GM18520 (cell line): ENCODE measurements around the gene COPE.
"Not testable (repeated sequence)": the region's sequence is repeated elsewhere in the genome, so short reads cannot be mapped to it uniquely, and the experiment has no call there.

Experiments
- ATAC-seq: cut with Tn5 transposase; IDR thresholded peaks from one replicate; pipeline ENCODE4 v1.9.1; 2021; ENCODE audit not compliant: unreplicated experiment

Gene COPE

DNA sequence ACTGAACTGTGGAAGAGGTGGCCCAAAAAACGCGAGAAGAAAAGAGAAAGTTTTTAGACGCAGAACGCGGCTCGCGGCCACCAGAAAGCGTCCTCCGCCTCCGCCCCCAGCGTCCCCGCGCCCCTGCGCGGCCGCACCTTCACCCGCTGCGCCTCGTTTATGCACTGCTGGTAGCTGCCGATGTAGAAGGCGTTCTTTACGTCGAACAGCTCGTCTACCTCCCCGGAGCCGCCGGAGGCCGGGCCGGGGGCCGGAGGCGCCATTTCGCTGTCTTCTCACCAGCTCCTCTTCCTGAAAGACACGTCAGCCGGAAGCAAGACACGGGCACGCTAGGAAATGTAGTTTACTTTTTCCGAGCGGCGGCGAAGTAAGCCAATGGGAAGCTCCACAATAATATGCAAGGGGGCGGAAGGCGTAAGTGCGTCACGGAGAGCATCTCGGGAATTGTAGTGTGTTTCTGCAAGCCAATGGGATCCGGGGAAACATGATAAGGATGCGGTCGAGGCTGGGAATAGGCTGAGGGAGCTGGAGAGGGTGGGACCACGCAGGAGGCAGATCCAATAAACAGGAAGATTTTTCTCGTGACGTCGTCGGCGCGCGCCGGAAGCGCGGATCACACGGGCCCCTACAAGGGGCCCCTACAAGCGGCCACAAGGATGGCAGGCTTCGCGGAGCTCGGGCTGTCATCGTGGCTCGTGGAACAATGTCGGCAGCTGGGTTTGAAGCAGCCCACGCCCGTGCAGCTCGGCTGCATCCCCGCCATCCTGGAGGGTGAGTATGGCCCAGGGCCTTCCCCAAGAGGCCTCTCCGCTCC, at the start of gene COPE, which contains the start of gene DDX49:
COPE (minus strand) TSS at position 302 of the 814 bp plus-strand sequence; CDS start at position 263, 39 bp downstream.
DDX49 (plus strand) TSS at position 630 of the 814 bp plus-strand sequence; CDS start at position 657, 27 bp downstream.
- ATAC-seq = peak; percentile 89

DNA sequence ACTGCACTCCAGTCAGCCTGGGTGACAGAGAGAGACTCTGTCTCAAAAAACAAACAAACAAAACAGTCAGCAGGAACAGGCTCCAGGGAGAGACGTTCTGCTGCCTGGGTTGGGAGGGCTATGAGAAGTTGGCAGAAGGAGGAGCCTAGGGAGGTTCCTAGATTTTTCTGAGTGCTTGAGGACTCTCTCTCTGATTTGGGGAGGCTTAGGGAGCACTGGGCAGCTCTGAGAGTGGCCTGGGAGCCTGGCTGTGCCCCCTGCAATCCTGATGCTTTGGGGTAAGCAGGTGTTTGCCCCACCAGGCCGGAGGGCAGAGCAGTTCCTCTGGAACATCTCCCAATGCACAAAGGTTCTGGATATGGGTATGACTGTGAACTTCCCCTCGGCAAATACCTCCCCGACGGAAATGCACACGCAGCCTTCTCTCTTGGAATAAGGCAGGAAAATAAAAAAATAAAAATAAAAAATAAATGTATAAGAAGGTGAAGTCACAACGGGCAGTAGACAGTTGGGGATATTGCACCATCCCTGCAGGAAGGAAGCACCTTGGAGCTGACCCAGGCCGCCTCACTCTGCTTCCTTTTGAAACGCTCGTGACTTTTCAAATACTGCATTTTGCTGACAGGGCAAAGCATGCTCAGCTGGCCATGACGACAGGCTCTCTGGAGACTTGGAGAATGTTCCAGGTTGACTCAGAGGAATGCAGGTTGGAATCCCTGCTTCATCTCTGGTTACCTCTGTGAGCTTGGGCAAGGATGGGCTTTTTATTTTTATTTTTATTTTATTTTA, 48.4 kb upstream of the COPE start:
- ATAC-seq = no peak

GRCh38 chr19:18966307-18966706, 47.1 kb upstream of the COPE start:
- ATAC-seq = no peak

DNA sequence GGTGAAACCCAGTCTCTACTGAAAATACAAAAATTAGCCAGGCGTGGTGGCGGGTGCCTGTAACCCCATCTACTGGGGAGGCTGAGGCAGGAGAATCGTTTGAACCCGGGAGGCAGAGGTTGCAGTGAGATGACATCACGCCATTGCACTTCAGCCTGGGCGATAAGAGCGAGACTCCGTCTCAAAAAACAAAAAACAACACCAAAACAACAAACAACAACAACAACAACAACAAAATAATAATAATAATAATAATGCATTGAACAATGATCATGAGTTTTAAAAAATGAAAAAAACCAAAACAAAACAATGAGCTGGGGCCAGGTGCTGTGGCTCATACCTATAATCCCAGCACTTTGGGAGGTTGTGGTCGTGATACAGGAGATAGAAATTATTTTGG, 44.9 kb upstream of the COPE start:
- no peak for ATAC-seq

GRCh38 chr19:18961767-18962620, 42.8 kb upstream of the COPE start:
- no peak for ATAC-seq

DNA sequence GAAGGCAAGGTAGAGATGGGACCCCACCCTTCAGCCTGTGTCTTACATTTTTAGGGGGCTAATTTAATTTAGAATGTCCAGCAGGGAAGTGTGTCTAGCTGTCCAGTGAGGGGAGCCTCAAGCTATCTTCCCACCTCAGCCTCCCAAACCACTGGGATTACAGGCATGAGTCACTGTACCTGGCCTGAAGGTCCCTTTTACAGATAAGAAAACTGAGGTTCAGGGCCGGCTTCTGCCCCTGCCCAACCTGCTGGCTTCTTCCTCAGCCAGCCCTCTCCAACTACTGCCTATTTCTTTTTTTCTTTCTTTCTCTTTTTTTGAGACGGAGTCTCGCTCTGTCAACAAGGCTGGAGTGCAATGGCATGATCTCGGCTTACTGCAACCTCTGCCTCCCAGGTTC, 41.2 kb upstream of the COPE start:
- no peak for ATAC-seq

- ATAC-seq = no peak
Measured at GRCh38 chr19:18955042-18955441, 35.9 kb upstream of the COPE start.

DNA sequence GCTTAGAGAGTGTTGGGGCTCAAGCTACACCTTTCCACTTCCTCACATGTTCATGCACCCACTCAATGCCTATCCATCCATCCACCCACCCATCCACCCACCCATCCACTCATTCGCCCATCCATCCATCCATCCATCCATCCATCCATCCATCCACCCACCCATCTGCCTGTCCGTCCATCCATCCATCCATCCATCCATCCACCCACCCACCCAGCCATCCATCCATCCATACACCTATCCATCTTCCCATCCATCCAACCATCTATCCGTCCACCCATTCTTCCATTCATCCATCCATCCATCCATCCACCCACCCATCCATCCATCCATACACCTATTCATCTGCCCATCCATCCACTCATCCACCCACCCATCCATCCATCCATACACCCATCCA, 34.9 kb upstream of the COPE start:
- ATAC-seq = no peak

- not testable (repeated sequence) for ATAC-seq
Measured at GRCh38 chr19:18952364-18953003, 33.3 kb upstream of the COPE start.

- no peak for ATAC-seq
Measured at GRCh38 chr19:18951721-18952281, 32.6 kb upstream of the COPE start.

DNA sequence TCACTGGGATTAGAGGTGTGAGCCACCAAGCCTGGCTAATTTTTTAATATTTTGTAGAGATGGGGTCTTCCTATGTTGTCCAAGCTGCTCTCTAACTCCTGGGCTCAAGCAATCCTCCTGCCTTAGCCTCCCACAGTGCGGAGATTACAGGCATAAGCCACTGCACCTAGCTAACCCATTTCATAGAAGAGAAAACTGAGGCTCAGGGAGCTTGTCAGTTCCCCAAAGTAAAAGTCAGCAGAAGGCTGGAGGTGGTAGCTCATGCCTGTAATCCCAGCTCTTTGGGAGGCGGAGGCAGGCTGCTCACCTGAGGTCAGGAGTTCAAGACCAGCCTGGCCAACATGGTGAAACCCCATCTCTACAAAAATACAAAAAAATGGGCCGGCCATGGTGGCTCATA, 30.7 kb upstream of the COPE start:
- no peak for ATAC-seq

DNA sequence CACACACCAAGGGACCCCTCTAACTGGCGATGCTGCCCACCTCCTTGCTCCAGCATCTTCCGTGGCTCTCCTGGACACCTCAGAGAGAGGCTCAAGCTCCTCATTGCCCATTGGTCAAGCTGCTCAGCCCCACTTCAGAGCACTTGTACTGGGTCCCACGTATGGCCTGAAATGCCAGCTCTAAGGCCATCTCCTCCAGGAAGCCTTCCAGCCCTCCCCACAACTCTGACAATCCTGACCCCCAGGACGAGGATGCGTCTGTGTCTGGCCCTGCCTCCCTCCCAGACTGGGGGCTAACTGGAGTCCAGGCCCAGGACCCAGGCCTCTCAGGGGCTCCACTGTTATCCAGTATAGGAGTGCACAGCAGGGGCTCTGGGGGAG, 29.8 kb upstream of the COPE start:
- no peak for ATAC-seq

GRCh38 chr19:18948075-18948975, 29.1 kb upstream of the COPE start:
- no peak for ATAC-seq

DNA sequence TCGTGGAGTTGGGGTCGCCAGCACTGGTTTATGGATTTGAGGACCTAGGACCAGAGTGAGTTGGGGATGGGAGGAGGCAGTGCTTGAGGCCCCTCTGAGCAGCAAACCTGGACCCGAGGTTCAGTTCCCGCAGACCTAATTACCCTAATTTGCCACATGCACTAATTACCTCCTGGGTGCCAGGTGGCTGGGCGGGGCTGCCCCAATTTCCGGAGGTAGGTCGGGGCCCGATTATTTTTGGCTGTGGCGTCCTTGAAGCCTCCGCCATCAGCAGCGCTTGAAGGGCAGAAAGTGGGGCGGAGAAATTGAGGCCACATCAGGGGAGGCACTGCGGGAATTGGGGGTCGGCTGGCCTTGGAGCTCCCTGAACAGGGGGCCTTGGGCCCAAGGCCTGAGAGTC, 27.7 kb upstream of the COPE start:
- no peak for ATAC-seq

- ATAC-seq = no peak
Measured at GRCh38 chr19:18946335-18946734, 27.1 kb upstream of the COPE start.

DNA sequence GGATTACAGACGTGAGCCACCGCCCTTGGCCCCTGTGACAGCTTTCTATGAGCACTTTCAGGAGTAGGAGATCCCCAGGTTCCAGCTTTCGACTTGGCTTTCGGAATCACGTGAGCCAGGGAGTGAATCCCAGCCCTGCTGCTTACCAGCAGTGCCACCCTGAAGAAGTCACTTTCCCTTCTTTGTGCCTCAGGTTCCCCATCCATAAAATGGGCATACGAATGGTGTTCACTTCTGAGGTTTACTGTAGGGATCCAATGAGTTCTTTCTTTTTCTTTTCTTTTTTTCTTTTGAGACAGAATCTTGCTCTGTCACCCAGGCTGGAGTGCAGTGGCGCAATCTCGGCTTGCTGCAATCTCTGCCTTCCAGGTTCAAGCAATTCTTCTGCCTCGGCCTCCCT, 26.1 kb upstream of the COPE start:
- ATAC-seq = no peak

DNA sequence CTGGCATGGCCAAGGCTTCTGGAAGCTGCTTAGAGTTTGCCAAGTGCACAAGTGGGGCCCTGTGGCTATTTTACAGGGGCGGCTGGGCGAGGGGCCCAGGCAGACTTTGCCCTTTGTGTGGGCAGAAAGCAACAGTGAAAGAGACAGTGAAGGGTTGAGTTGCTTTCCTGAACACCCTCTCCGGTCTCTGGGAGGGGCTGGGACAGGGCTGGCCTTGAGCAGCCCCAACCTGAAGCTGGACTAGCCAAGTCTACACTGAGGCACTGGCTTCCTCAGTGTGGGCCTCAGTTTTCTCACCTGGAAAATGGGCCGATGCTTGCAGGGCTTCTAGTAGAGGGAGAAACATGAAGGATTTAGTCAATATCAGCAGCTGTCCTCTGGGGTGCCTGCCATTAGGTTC, 24.3 kb upstream of the COPE start:
- no peak for ATAC-seq

DNA sequence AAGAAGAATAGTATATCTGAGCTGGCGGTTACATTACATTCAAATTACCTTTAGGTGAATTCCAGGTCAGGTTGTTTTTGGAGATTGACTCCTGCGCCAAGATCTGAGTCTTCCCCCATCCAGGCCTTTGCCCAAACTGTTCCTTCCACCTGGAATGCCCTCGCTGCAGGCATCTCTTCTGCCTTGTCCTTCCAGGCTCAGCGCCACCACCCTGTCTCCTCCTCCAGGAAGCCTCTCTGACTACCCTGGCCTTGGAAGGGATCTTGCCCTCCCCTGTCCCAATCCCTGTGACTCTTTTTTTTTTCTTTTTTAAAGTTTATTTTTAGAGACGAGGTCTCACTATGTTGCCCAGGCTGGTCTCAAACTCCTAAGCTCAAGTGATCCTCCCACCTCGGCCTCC, 23.5 kb upstream of the COPE start:
- ATAC-seq = no peak

GRCh38 chr19:18941628-18942354, 22.6 kb upstream of the COPE start:
- ATAC-seq = no peak
